Hepatocyte (in vitro differentiated cells): ENCODE results near the gene NEDD4L. TPM values are rescaled to one million over a fixed set of nuclear protein-coding genes. Genes with fewer than 3 reads are reported as not detected.

Experiments used
- DNase-seq: peaks from one replicate; pipeline ENCODE4 v3.0.0-alpha.2; 2016; ENCODE audit warnings: low spot score
- H2AFZ ChIP-seq: fragments of 200-600 bp; sonication (generic); 2 replicates; pipeline ENCODE4 v1.6.0; 2016; ENCODE audit warnings: antibody characterized with exemption, mild to moderate bottlenecking
- H3K27ac ChIP-seq: fragments of 200-600 bp; sonication (generic); 2 replicates; pipeline ENCODE4 v1.5.1; 2016; ENCODE audit warnings: mild to moderate bottlenecking
- H3K27me3 ChIP-seq: fragments of 200-600 bp; sonication (generic); 2 replicates; pipeline ENCODE4 v1.6.1; 2016
- H3K36me3 ChIP-seq: fragments of 200-600 bp; sonication (generic); replicated peaks from 2 replicates; pipeline ENCODE4 v1.5.1; 2016; ENCODE audit warnings: low read depth; ENCODE audit not compliant: insufficient read depth
- H3K4me1 ChIP-seq: fragments of 200-600 bp; sonication (generic); 2 replicates; pipeline ENCODE4 v1.5.1; 2016; ENCODE audit warnings: mild to moderate bottlenecking, moderate library complexity; ENCODE audit not compliant: insufficient read depth
- H3K4me2 ChIP-seq: fragments of 200-600 bp; sonication (generic); 2 replicates; pipeline ENCODE4 v1.6.0; 2016
- H3K4me3 ChIP-seq: fragments of 200-600 bp; sonication (generic); 2 replicates; pipeline ENCODE4 v1.5.1; 2016; ENCODE audit warnings: mild to moderate bottlenecking
- H3K79me2 ChIP-seq: fragments of 200-600 bp; sonication (generic); 2 replicates; pipeline ENCODE4 v1.6.0; 2017; ENCODE audit warnings: mild to moderate bottlenecking
- H3K9me2 ChIP-seq: fragments of 200-600 bp; sonication (generic); replicated peaks from 2 replicates; pipeline ENCODE4 v1.6.0; 2017; ENCODE audit warnings: mild to moderate bottlenecking; ENCODE audit not compliant: insufficient read depth
- H3K9me3 ChIP-seq: fragments of 200-600 bp; sonication (generic); 2 replicates; pipeline ENCODE4 v1.5.1; 2016; ENCODE audit warnings: low read depth, mild to moderate bottlenecking
- H4K20me1 ChIP-seq: fragments of 200-600 bp; sonication (generic); 2 replicates; pipeline ENCODE4 v1.6.0; 2016; ENCODE audit warnings: mild to moderate bottlenecking; ENCODE audit not compliant: insufficient read depth, poor library complexity, severe bottlenecking
- EZH2 ChIP-seq: fragments of 200-600 bp; sonication (generic); IDR thresholded peaks from 2 replicates; pipeline ENCODE4 v1.6.1; 2016; ENCODE audit warnings: antibody characterized with exemption, mild to moderate bottlenecking, borderline replicate concordance
- EZH2phosphoT487 ChIP-seq: fragments of 200-600 bp; sonication (generic); IDR thresholded peaks from one replicate; pipeline ENCODE4 v1.6.1; 2018; ENCODE audit warnings: antibody characterized with exemption, mild to moderate bottlenecking, low read depth, moderate library complexity; ENCODE audit not compliant: unreplicated experiment, severe bottlenecking
- WGBS: methylation state at CpG from one replicate; pipeline ENCODE4 v1.1.6; 2016; ENCODE audit warnings: low lambda C conversion rate; ENCODE audit errors: missing lambda C conversion rate; 5-methylcytosine and 5-hydroxymethylcytosine counted together
- polyA plus RNA-seq: library from polyadenylated mRNA; unstranded; fragments of >200 nt; fragmentation: Nextera tagmentation; extraction: Ambion mirVana; gene quantifications from 2 replicates; pipeline ENCODE4 v1.2.1, GENCODE V29; 2016
- total RNA-seq: library from RNA; depleted of rRNA; stranded (reverse); fragments of >200 nt; gene quantifications from 2 replicates; pipeline ENCODE4 v1.2.3, GENCODE V29; 2014
- TF ChIP-seq, protein P1 (sequence below): fragments of 200-600 bp; sonication (generic); IDR thresholded peaks from 2 replicates; pipeline ENCODE4 v1.5.1; 2016; ENCODE audit warnings: antibody characterized with exemption, mild to moderate bottlenecking; ENCODE audit not compliant: poor library complexity

The NEDD4L gene
- total and polyA plus RNA-seq, 2 experiments from 2014 or later, result 104 to 140 TPM

DNA sequence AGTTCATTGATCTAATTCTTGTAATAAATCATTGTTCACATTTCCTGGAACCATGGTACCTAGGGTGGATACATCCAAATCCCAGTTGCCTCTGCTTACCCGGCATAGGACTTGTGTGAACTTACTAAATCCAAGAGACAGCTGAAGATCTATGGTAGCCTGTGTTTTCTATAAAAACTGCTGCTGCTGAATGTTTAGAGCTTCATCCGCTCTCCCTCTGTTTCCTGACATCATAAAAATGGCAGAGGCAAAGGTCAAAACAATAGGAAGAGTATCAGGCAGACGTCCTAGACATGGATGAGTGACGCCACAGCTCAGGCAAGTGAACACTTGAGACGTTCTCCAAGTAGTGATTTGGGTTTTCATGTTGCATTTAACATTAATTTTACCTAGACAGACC is 326.6 kb downstream of the NEDD4L start:
- Histone ChIP-seq H3K36me3 (no peaks in the 10 kb centered on the region), H3K4me1 (no peaks in the 10 kb centered on the region), H3K9me2 (no peaks in the 10 kb centered on the region), H3K27me3 (no peaks in the 10 kb centered on the region), H3K27ac (no peak overlapping the region), H3K79me2 (no peaks in the 10 kb centered on the region), H2AFZ (no peak overlapping the region), H3K4me3 (no peak overlapping the region), H4K20me1 (no peaks in the 10 kb centered on the region), H3K4me2 (no peak overlapping the region), H3K9me3 (no peaks in the 10 kb centered on the region)
- no peak for DNase-seq
- TF ChIP-seq EZH2phosphoT487 (no peak), EZH2 (no peak)
- TF ChIP-seq, protein P1, sequence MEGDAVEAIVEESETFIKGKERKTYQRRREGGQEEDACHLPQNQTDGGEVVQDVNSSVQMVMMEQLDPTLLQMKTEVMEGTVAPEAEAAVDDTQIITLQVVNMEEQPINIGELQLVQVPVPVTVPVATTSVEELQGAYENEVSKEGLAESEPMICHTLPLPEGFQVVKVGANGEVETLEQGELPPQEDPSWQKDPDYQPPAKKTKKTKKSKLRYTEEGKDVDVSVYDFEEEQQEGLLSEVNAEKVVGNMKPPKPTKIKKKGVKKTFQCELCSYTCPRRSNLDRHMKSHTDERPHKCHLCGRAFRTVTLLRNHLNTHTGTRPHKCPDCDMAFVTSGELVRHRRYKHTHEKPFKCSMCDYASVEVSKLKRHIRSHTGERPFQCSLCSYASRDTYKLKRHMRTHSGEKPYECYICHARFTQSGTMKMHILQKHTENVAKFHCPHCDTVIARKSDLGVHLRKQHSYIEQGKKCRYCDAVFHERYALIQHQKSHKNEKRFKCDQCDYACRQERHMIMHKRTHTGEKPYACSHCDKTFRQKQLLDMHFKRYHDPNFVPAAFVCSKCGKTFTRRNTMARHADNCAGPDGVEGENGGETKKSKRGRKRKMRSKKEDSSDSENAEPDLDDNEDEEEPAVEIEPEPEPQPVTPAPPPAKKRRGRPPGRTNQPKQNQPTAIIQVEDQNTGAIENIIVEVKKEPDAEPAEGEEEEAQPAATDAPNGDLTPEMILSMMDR, result no peak
- WGBS, result 81% methylated on average over 5 of the region's 5 CpGs

DNA sequence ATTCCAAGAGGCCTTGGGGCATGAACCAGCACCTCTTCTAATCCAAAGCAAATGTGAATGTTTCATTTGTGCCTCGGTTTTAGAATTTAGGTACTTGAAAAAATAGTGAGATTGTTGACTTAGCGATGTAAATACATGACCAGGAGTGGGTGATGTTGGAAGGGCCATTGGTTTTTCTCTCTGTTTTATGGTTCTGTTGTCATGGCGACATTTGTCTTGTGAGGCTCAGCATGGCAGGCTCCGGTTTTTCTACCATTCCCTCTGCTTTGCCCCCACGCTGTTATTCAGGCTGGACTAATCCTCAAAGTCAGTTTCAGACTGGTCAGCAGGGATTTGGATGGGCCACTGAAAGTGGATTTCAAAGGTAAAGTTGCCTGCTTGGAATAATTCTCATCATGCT is 329.5 kb downstream of the NEDD4L start:
- Histone ChIP-seq H3K4me3 (no peak overlapping the region), H3K27me3 (no peaks in the 10 kb centered on the region), H3K9me2 (no peaks in the 10 kb centered on the region), H3K27ac (no peak overlapping the region), H4K20me1 (no peaks in the 10 kb centered on the region), H3K36me3 (no peaks in the 10 kb centered on the region), H2AFZ (no peak overlapping the region), H3K4me2 (no peak overlapping the region), H3K9me3 (no peaks in the 10 kb centered on the region), H3K79me2 (peaks cover 4% of the 10 kb centered on the region), H3K4me1 (no peaks in the 10 kb centered on the region)
- DNase-seq, result no peak
- TF ChIP-seq, protein P1, result no peak
- TF ChIP-seq EZH2 (no peak), EZH2phosphoT487 (no peak)
- 69% methylated on average over 5 of the region's 5 CpGs for WGBS

DNA sequence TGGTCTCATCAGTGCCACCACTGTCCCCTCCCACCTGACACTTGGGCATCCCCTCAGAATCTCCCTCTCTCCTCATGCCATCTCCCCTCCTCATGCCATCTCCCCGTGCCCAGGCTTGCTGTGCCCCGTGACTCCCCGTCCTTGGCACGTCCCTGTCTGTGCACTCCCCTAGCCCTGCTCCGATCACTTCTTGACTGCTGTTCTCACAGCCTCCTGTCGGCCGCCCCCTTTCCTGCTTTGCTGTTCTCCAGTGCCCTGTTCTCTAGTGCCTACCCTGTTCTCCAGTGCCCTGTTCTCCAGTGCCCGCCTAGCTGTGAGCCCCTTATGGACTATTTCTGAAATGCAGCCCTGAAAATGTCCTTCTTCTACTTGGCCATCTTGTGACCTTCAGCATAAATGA is 331.0 kb downstream of the NEDD4L start:
- H3K36me3 ChIP-seq, result no peaks in the 10 kb centered on the region

More for the DNA sequence above, 331.0 kb downstream of the NEDD4L start:
- 85% methylated on average over 8 of the region's 8 CpGs for WGBS
- no peak overlapping the region for H3K27ac ChIP-seq
- no peaks in the 10 kb centered on the region for H3K4me1 ChIP-seq
- peaks cover 4% of the 10 kb centered on the region for H3K79me2 ChIP-seq
- no peak for DNase-seq
- no peak overlapping the region for H3K4me2 ChIP-seq
- H4K20me1 ChIP-seq, result no peaks in the 10 kb centered on the region
- no peaks in the 10 kb centered on the region for H3K27me3 ChIP-seq
- H3K9me3 ChIP-seq, result no peaks in the 10 kb centered on the region
- no peak for TF ChIP-seq EZH2
- TF ChIP-seq EZH2phosphoT487, result no peak
- TF ChIP-seq, protein P1, result no peak
- H3K9me2 ChIP-seq, result no peaks in the 10 kb centered on the region
- H2AFZ ChIP-seq, result no peak overlapping the region
- H3K4me3 ChIP-seq, result no peak overlapping the region
